Left cardiac atrium (tissue), 4 donors: ENCODE measurements around the gene SLC5A7. TPM values are rescaled to one million over a fixed set of nuclear protein-coding genes. Genes with fewer than 3 reads are reported as not detected.
A peak's percentile ranks its signal among the peaks of the same experiment; 100 is the strongest.

Experiments
- ATAC-seq, 2 donors: fragments of 200-7000 bp; cut with Tn5 transposase; one replicate each; pipeline ENCODE4 v1.9.1; 2020; ENCODE audit warnings: mild to moderate bottlenecking in 2 of 2, moderate library complexity in 2 of 2
- DNase-seq: peaks from one replicate; pipeline ENCODE4 v3.0.0-alpha.2; 2020
- intact Hi-C, 2 donors: fragments of 100-400 bp; cut with DNase I; formaldehyde crosslinking; loops; one replicate each; pipeline versions ENCODE4 v1.14.1 to v1.15.1; 2022 to 2023
- long read RNA-seq: library from polyadenylated mRNA; unstranded; transcript quantifications from one replicate; pipeline ENCODE4 v2.0.0, GENCODE V29; 2021
- total RNA-seq, 2 donors: library from RNA; stranded (reverse); fragmentation: NEBNext Ultra II Directional; extraction: Animal tissue kit (Norgen Biotek cat#: 25700); gene quantifications; one replicate each; pipeline ENCODE4 v1.2.1, GENCODE V29; 2021
- donor health status: DM: no; HTN: yes; CAD: no.
- donor health status: DM: no; HTN: yes; CAD: no; lungs with severe emphysema.
- donor health status: DM: yes; HTN: yes; CAD: no.
- donor health status: Dilated cardiomyopathy.

Gene SLC5A7
- total RNA-seq = under 1 TPM in 1 of 2 donors, not detected in 1; 0.08 TPM
- long read RNA-seq = 0 reads

GRCh38 chr2:107986278-107987217 lies at the start of gene SLC5A7:
SLC5A7 (plus strand) TSS chr2:107986524; CDS start chr2:107988156, 1,632 bp downstream.
- DNase-seq (no peak), ATAC-seq (no peak)
- intact Hi-C loops = no loop called here

GRCh38 chr2:107961395-107961794 lies 24.9 kb upstream of the SLC5A7 start:
- ATAC-seq (no peak), DNase-seq (no peak)
- intact Hi-C loops = no loop called here

- DNase-seq (no peak), ATAC-seq (no peak)
- intact Hi-C loops = no loop called here
Observed at GRCh38 chr2:107964185-107964584, 22.1 kb upstream of the SLC5A7 start.

GRCh38 chr2:107984707-107985106 lies 1.6 kb upstream of the SLC5A7 start:
- intact Hi-C loops = no loop called here
- DNase-seq = no peak
- ATAC-seq = peak in 1 of 2 donors; percentile 82

GRCh38 chr2:107988108-107988507 lies 1.8 kb downstream of the SLC5A7 start:
- DNase-seq = no peak
- no peak for ATAC-seq
- intact Hi-C loops = no loop called here

GRCh38 chr2:107989445-107989844 lies 3.1 kb downstream of the SLC5A7 start:
- ATAC-seq (no peak), DNase-seq (no peak)
- intact Hi-C loops = no loop called here

- no peak for DNase-seq
- ATAC-seq = no peak
- intact Hi-C loops = no loop called here
Observed at GRCh38 chr2:107990718-107991117, 4.4 kb downstream of the SLC5A7 start.

GRCh38 chr2:107992069-107992468 lies 5.7 kb downstream of the SLC5A7 start:
- DNase-seq (no peak), ATAC-seq (no peak)
- intact Hi-C loops = no loop called here

GRCh38 chr2:107999158-107999557 lies 12.8 kb downstream of the SLC5A7 start:
- no peak for DNase-seq
- intact Hi-C loops = no loop called here
- ATAC-seq = no peak

- intact Hi-C loops = no loop called here
- ATAC-seq (no peak), DNase-seq (no peak)
Observed at GRCh38 chr2:108010912-108011591, 24.7 kb downstream of the SLC5A7 start.

GRCh38 chr2:108013305-108013704 lies 27.0 kb downstream of the SLC5A7 start:
- ATAC-seq (no peak), DNase-seq (no peak)
- intact Hi-C loops = no loop called here

- ATAC-seq (no peak), DNase-seq (no peak)
- intact Hi-C loops = no loop called here
Observed at GRCh38 chr2:108022628-108023027, 36.3 kb downstream of the SLC5A7 start.

- DNase-seq = no peak
- intact Hi-C loops = no loop called here
- no peak for ATAC-seq
Observed at GRCh38 chr2:108023776-108024175, 37.5 kb downstream of the SLC5A7 start.

GRCh38 chr2:108026092-108026794 lies 39.9 kb downstream of the SLC5A7 start:
- intact Hi-C loops = no loop called here
- no peak for ATAC-seq
- no peak for DNase-seq

- DNase-seq = no peak
- no peak for ATAC-seq
- intact Hi-C loops = no loop called here
Observed at GRCh38 chr2:108029496-108029895, 43.2 kb downstream of the SLC5A7 start.

- intact Hi-C loops = no loop called here
- DNase-seq (no peak), ATAC-seq (no peak)
Observed at GRCh38 chr2:108029912-108030311, 43.6 kb downstream of the SLC5A7 start.

- intact Hi-C loops = no loop called here
- ATAC-seq (no peak), DNase-seq (no peak)
Observed at GRCh38 chr2:108031471-108031941, 45.2 kb downstream of the SLC5A7 start.

- intact Hi-C loops = no loop called here
- ATAC-seq (no peak), DNase-seq (no peak)
Observed at GRCh38 chr2:108034843-108035242, 48.5 kb downstream of the SLC5A7 start.

- ATAC-seq (no peak), DNase-seq (no peak)
- intact Hi-C loops = no loop called here
Observed at GRCh38 chr2:108048752-108049151, 62.4 kb downstream of the SLC5A7 start.
